A204.1 (cell line): ENCODE measurements around the gene CNBD2.
"Not testable (repeated sequence)": the region's sequence is repeated elsewhere in the genome, so short reads cannot be mapped to it uniquely, and the experiment has no call there.

ENCODE experiments used
- FAIRE-seq: peaks from 2 replicates; lab custom pipeline; 2012; peaks lifted over from hg19 to GRCh38; lab: Jason Lieb, UNC

CNBD2 gene

DNA sequence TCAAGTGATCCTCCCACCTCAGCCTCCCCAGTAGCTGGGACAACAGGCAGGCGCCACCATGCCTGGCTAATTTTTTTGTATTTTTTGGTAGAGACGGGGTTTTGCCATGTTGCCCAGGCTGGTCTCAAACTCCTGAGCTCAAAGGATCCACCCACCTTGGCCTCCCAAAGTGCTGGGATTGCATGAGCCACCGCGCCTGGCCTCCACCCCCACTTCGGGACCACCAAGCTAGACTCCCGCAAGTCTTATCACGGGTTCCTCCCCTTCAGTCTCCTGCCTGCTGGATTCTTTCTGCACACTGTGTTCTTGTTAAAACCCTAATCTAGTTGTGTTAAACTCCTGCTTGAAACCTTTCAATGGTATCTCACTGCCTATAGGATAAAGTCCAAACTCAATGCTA is 57.7 kb downstream of the CNBD2 start:
- not testable (repeated sequence) for FAIRE-seq

DNA sequence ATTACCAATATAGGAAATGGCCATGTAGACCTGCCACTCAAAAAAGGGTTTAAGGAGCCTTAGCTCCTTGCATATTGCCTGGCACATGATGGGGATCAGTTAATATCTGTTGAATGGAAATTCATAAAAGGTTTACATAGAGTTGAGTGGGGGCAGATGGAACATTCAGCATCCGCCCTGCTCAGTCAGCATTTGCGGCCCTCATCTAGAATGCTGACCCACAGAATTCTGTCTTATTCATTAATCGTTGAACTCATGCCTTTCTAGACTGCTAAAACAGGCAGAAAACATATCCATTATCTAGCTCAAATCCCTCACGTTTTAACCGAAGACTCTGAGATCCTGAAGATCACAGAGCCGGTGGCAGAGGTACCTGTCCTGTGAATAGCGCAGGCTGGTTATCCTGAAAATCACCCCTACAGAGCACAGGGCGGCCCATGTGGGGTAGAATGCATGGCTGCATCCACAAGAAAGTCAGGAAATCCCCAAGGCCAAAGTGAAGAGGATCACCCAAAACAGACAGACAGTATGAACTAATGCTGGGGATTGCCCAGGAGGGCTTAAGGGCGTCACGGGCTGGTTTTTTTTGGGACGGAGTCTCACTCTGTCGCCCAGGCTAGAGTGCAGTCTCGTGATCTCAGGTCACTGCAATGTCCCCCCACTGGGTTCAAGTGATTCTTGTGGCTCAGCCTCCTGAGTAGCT is 59.9 kb downstream of the CNBD2 start:
- FAIRE-seq, result no peak

DNA sequence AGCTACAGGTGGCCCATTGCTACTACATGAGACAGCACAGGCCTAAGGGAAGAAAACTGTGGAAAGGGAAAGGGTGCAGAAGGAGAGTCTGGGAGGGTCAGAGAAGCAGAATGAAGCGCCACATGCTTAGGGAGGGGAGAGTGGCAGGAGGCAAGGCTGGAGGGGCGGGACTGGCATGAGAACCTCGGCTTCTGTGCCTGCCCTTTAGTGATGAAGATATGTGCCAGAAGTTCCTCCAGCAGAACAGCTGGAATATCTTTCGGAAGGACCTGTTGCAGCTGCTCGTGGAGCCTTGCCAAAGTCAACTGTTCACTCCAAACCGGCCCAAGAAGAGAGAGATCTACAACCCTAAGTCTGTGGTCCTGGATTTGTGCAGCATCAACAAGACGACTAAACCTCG is 61.8 kb downstream of the CNBD2 start:
- no peak for FAIRE-seq

DNA sequence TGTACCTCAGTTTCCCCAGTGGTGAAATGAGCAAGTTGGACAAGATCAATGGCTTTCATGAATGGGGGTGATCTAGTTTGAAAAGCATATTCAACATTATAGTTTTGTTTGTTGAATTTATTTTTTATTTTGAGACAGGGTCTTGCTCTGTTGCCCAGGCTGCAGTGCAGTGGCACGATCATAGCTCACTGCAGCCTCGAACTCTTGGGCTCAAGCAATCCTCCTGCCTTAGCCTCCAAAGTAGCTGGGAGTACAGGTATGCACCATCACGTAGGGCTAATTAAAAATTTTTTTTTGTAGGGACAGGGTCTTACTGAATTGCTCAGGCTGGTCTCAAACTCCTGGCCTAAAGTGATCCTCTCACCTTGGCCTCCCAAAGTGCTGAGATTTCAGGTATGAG is 63.4 kb downstream of the CNBD2 start:
- no peak for FAIRE-seq

DNA sequence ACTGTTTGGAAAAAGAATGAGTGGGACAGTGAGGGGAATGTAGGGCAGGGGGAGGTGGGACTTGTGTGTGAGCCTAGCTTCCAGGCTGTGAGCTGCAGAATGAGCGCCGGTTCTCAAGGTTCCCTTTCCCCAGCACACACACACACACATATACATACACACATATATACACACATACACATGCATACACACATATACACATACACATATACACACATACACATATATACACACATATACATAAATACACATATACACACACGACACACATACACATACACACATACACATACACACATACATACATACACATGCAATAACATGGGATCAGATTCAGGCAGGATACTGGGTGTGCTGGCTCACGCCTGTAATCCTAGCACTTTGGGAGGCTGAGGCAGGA is 66.5 kb downstream of the CNBD2 start:
- no peak for FAIRE-seq

DNA sequence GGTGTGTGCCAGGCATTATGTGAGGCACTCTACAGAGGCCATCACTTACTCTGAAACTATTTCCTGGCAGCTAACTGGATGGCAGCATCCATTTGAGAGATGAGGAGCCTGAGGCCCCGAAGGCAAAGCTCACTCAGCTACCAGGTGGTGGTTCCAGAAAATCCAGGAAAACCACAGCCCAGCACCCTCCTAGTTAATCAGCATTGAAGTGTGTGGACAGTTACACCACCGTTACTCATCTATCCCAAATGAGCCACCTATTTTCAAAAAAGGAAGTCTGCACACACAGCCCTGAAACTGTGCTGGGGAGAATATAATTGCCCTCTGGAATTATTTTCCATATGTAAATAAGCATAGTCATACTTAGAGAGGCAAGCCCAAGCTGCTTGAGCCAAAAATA is 67.4 kb downstream of the CNBD2 start:
- no peak for FAIRE-seq

DNA sequence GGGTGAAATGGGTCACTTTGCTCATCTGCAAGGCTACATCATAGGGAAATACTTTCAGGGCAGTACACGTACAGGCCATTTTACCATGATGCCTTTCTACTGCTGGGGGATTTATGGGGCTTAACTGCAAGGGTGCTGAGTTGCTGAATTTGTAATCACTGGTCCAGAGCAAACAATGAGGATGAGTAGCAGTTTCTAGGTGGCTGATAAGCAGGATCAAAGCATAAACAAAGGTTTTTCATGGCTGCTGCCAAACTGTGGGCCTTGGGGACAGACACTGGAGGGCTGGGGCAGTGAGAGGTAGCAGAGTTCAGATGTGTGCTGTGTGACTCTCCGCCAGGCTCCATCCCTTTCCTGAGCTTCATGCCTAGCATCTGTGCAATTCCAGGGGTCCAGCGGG is 68.3 kb downstream of the CNBD2 start:
- FAIRE-seq, result no peak

DNA sequence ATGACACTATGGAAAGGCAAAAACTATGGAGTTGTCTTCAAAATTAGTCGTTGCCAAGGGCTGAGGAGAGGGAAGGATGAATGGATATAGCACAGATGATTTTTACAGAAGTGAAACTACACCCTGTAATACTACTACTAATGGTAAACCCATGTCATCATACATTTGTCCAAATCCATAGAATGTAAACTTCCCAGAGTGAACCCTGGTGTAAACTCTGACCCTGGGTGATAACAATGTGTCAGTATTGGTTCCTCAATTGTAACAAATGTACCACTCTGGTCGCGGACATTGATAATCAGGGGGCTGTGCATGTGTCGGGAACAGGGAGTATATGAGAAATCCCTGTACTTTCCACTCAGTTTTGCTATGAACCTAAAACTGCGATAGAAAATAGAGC is 72.2 kb downstream of the CNBD2 start:
- no peak for FAIRE-seq

DNA sequence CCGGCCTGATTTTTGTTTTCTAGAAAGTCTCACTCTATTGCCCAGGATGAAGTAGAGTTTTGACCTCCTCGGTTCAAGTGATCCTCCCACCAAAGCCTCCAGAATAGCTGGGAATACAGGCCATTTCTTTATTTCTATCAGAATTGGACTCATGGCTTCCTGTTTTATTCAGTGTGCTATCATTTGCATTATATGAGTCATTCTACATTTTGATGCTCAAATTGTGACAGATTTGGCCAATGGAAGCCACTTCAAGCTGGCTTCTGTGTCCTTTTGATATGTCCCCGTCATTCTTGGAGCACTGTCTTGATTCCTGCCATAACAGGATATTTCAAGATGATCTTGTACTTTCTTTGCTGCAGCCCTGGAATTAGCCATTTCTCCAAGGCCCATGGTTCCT is 75.1 kb downstream of the CNBD2 start:
- no peak for FAIRE-seq

DNA sequence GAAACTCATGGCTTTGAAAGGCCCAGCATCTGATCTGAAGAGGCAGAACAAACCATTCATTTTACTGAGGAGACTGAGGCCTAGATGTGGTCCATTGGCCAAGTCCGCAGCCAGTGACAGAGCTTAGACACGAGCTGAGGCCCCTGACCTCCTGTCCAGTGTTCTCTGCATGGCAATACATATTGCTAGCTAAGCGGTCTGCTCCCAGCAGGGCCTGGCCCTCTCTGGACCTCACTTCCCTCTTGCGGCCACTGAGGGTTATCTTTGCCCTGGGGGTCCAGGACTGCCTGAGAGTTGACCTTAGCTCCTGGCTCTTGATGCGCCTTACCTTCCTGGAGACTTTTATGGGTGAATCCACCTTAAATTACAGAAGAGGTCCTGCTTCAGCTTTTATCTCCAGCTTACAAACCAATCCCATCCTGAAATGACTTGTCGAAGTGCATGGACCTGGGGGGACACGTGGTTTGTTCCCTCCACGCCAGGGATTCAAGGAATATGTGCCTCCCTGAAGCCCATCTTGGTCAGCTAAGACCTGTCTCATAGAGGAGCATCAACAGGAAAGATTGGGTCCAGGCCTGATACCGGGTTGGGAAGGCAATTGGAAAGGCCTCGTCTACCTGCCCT is 75.6 kb downstream of the CNBD2 start:
- FAIRE-seq, result no peak

DNA sequence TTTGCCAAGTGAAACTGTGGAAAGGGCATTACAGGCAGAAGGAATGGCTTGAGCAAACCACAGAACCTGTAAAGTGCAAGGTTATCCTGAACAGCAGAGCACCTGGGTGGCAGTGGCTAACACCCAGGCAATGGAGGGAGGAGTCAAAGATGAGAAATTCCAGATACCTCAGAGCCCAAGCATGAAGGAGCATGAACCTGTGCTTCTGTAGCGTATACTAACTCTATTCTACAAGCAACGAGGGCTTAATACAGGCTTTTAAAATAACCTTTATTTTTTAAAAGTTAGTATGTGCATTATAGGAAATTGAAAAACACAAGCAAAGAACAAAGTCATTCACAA is 77.0 kb downstream of the CNBD2 start:
- FAIRE-seq, result no peak

DNA sequence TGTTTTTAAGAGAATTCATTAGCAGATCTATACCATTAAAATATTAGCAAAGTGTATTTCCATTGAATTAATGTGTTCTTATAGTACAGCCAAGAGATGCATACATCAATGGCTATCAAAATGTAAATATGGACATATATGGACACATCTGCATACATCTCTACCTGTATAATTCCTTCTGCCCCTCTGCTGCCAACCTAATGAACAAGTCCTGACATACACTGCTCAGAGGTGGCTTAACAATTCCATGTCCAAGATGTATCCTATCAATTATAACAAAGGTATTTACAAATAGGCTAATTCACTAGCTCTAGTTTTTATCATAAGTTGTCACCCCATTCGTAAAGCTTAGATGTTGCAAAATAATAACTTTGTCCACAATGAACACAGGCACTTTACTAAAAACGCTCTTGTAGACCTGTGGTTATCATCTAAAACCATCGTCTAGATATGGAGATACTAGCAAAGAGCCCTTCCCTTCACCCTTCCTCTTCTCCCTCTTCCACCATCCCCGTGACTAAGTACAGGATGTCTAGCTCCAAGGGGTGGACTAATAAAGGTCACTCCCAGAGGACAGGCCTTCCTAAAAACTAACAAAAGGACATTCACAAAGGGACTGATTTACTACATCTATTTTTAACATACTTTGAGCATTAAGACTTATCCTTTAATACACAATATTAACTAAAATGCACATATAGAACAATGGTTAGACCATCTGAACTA is 77.8 kb downstream of the CNBD2 start:
- not testable (repeated sequence) for FAIRE-seq

DNA sequence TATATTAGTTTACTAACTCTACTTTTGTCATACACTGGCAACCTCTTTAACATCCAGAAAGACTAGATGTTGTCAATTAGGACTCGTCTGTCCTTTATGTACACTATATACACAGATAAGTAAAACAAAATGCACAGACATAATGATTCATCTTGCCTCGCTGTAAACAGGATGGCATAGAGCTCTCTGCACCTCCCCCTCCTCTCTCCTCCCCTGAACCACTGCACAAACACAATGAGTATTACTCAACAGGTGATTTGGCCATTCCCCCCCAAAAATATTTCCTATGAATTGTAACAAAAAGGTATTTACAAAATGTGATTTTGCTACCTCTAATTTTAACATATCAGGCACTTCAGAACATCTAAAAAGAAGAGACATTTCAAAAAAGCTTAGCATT is 81.0 kb downstream of the CNBD2 start:
- not testable (repeated sequence) for FAIRE-seq

DNA sequence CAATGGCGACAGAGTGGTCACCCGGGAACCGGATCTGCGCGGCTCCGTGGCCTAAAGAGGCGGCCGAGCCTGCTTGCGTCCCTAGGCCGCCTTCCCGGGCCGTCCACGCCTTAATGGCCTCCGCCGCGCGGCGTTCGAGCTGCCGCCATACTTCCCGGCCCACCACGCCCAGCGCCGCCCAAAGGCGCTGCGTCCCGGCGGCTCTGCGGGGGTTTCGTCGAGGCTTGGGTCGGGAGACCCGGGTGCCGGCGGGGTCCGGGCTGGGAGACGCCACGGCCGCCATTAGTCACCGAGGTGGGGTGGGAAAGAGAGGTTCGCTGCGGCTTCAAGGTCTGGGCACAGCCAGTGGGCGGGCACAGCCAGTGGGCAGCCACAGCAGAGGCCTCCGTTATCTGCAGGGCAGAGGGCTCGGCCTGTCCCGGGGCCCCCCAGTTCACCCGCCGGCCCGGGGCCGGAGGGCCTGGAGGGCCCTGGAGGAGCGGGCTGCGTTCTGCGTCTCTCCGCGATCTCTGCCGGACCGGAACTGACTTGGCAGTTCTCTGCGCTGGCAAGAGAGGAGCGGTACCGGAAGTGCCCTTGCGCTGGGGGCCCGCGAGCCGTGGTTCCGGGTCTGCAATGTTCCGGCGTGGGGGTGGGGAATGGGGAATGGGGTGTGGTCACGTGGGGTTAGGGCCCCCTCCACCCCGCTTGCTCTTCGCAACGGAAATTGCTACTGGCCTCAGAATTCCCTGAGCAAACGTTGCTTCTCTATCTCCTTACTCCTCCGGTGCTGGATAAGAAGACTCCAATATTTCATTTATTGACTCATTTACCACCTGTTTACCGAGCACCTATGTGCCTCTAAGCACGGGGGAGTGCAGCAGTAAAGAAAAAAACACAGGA is 82.3 kb downstream of the CNBD2 start:
- FAIRE-seq, result no peak

DNA sequence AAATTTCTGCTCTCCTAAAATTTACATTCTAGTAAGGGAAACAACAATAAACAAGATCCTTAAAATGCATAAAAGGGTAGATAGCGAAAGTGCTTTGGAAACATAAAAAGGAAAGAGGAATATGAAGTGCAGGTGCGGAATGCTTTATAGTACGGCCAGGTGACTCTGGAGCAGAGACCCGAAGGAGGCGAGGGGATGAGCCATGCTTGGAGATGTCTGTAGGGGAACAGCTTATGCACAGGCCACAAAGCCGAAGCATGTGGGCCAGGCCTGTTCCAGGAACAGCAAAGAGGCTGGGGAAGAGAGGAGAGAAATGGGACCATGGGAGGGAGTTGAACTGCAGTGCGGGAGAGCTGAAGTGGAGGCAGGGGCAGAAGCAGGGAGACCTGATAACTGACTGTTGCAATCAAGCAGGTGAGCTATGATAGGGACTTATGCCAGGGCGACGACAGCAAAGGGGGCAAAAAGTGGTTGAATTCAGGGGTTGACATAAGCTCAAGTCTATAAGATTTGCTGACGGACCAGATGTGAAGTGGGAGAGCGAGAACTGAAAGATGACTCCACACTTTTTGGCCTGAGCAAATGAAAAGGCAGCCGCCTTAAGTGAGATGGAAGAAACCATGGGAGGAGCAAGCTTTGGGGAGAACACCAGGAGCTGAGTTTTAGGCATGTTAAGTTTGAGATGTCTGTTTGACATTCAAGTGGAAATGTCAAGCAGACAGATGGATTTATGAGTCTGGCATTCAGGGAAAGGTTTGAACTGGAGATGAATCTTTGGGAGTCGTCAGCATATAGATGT is 83.1 kb downstream of the CNBD2 start:
- FAIRE-seq, result no peak

DNA sequence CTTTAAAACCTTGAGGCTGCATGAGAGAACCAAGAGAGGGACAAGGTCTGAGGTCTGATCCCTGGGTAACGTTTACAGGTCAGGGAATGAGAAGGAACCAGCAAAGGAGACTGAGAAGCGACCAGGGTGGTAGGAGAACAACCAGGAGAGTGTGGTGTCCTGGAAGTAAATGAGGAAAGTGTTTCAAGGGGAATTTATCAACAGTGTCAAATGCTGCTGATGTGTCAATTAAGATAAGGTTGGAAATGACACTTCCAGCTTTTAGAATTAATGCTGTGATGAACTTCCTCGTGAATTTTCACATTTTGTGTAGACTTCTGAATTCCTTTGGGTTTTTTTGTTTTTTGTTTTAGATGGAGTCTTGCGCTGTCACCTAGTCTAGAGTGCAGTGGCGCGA is 83.7 kb downstream of the CNBD2 start:
- no peak for FAIRE-seq

DNA sequence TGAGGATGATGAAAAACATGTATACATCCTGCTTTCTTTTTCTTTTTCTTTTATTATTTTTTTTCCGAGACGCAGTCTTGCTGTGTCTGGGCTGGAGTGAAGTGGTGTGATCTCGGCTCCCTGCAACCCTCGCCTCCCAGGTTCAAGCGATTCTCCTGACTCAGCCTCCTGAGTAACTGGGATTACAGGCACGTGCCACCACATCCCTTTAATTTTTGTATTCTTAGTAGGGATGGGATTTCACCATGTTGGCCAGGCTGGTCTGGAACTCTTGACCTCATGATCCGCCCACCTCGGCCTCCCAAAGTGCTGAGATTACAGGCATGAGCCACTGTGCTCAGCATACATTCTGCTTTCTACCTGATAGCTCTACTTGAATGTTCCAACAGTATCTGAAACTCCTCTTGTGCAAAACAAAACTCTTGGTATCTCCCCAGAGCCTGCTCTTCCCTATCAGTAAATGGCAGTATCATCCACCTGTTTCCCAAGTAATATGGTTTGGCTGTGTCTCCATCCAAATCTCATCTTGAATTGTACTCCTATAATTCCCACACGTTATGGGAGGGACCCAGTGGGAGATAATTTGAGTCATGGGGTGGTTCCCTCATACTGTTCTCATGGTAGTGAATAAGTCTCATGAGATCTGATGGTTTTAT is 85.6 kb downstream of the CNBD2 start:
- not testable (repeated sequence) for FAIRE-seq

DNA sequence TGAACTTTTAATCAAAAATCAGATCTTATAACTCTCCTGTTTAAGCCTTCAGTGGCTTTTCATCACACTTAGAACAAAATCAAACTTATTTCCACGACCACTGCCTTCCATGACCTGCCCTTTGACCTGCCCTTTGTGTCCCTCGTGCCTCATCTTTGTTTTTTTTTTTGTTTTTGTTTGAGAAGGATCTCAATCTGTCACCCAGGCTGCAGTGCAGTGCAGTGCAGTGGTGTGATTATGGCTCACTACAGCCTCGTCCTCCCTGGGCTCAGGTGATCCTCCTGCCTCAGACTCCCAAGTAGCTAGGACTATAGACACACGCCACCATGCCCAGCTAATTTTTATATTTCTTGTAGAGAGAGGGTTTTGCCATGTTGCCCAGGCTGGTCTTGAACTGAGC is 86.8 kb downstream of the CNBD2 start:
- no peak for FAIRE-seq

DNA sequence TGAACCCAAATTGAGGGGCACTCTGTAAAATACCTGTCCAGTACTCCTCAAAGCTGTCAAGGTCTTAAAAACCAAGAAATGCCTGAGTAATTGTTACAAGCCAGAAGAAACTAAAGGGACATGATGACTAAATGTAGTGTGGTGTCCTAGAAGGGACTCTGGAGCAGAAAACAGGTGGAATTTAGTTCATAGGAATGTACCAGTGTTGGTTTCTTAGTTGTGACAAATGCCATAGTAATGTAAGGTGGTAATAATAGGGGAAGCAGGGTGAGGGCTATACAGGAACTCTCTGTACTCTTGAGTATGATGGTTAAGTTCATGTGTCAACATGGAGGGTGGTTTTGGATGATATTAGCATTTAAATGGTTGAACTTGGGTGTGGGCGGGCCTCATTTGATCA is 92.3 kb downstream of the CNBD2 start:
- no peak for FAIRE-seq

DNA sequence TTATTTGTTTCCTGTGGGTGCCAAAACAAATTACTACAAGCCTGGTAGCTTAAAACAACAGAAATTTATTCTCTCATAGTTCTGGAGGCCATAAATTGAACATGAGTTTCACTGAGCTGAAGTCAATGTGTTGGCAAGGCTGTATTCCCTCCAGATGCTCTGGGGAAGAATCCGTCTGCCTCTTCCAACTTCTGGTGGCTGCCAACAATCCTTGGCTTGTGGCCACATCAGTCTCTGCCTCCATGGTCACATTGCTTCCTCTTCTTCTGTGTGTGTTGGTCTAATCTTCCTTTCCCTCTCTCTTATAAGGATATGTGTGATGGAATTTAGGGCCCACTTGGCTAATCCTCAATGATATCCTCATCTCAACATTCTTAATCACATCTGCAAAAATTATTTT is 93.4 kb downstream of the CNBD2 start:
- no peak for FAIRE-seq

DNA sequence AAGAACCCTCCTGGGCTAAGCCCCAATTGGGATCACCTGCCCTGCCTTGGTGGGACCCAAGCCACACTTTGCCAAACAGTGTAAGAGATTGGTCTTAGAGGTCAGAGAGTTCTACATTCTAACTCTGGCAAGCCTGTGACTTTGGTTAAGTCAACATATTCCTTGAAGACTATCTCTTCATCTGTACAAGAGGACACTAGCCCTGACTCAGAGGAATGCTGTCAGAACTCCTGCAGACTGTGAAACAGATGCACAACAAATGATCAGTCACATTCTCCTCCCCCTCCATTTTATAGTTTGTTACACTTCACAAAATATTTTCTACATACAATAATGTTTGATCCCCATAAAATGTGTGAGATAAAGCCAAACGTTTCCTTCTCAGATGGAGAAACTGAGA is 94.4 kb downstream of the CNBD2 start:
- FAIRE-seq, result no peak
